Thyroid gland (tissue), 4 donors: Measurements from ENCODE around the gene ARL8A.

Experiments used
- CTCF ChIP-seq, 6 experiments: fragments of 200-600 bp in 3 of 6; fragments of 450-650 bp in 3 of 6; sonication (generic) in 3 of 6; IDR thresholded peaks; one replicate each; pipeline ENCODE4 v1.5.1; 2016 to 2019; ENCODE audit warnings: antibody characterized with exemption in 6 of 6, mild to moderate bottlenecking in 2 of 6, inconsistent platforms in 1 of 6, moderate library complexity in 1 of 6
- POLR2A ChIP-seq, 2 donors: fragments of 450-650 bp; IDR thresholded peaks; one replicate each; pipeline ENCODE4 v1.6.1; 2017; ENCODE audit warnings: antibody characterized with exemption in 2 of 2, mild to moderate bottlenecking in 2 of 2, moderate library complexity in 1 of 2

GRCh38 chr1:202176949-202177927 lies 32.7 kb upstream of the ARL8A start:
- TF ChIP-seq CTCF (IDR thresholded peaks at IDR 0.05) (no peak), POLR2A (IDR thresholded peaks at IDR 0.05) (no peak)
